OCI-LY7 (cell line): ENCODE data around the gene NSMCE3.

ENCODE experiments used
- CTCF ChIP-seq: fragments of 200-600 bp; sonication (generic); conservative IDR thresholded peaks from 2 replicates; pipeline ENCODE4 v1.5.1; 2014; ENCODE audit warnings: mild to moderate bottlenecking, antibody characterized with exemption, low read length, moderate library complexity, mixed read lengths
- EZH2phosphoT487 ChIP-seq: fragments of 200-600 bp; sonication (generic); IDR thresholded peaks from 2 replicates; pipeline ENCODE4 v1.6.1; 2018; ENCODE audit warnings: low read depth, borderline replicate concordance, mild to moderate bottlenecking, mixed run types, antibody characterized with exemption, low read length, moderate library complexity, mixed read lengths

GRCh38 chr15:29244544-29244943 lies 25.1 kb downstream of the NSMCE3 start:
- no peak for TF ChIP-seq CTCF
- no peak for TF ChIP-seq EZH2phosphoT487
